NCI-H1048 (cell line): ENCODE data around the gene KCNIP1.

Experiments
- DNase-seq: peaks from one replicate; lab custom pipeline; 2025; lab: John Stamatoyannopoulos, UW

The KCNIP1 gene

DNA sequence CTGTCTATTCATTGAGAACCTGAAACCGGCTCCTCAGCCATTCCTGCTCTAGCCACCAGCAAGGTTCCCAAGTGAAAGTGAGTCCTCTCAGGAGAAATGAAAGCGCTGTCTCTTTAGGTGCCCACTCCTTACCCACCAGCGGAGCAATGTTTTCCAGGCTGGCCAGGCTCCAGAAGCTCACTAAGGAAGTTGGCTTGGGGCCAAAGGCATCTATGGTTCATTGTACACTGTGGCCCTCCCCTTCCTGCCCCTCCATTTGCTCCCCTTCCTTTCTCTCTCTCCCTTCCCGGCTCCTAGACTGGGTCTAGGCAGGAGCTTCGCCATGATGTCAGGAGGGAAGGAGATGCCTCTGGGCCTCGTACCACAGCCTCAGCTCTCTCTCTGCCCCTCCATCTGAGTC lies 278.6 kb downstream of the KCNIP1 start:
- no peak for DNase-seq

DNA sequence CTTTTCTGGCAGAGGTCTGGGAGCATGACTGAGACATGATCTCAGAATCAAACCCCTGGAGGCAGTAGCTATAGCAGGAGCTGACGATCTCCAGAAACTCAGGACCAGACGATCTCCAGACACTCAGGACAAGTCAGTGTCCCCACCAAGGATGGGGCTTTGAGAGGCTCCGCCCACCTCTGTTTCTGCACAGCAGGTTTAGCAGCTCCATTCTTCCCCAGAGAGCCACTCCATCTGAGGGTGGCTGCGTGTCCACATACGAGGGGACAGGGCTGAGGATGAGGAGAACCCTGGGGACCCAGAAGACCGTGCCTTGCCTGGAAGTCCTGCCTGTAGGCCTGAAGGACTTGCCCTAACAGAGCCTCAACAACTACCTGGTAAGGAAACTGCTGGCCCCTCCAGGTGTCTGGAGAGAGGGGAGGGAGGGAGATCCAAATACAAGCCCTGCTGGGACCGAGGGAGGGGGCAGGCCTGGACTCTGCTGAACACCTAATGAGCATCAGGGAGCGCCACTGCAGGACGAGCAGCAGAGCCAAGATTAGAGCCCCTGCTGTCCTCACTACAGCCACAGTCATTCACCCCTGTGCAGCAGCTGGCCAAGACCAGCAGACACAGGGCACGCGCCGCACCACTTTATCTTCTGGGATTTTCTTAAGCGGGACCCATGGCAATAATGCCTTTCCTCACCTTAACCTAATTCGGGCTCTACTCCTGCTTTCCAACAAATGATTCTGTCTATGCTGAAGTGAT lies 279.9 kb downstream of the KCNIP1 start, which contains the start of gene GABRP:
Gene GABRP (plus strand): TSS at position 228 of the 750 bp plus-strand sequence. CDS start 4,891 bp downstream, outside the sequence.
- DNase-seq: no peak

DNA sequence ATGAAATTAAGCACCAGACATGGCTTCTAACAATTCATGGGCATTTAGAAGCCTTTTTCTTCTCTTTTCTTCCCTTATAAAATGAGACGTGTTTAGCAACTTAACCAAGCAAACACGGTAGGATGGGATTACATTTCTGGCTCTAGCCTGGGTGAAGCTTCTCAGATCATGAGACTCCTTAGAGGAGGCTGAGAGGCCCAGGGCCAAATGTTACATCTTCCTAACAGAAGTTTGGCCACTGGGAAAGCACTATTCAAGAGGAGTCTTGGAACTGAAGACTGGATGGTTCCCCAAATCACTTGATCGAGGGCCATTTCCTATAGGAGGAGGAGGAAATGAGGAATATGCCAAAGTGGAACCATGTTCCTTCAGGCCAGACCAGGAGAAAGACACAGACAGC lies 281.6 kb downstream of the KCNIP1 start:
- no peak for DNase-seq
